HG03280 (cell line): ENCODE results near the gene PCDHGC3.
"Not testable (repeated sequence)": the region's sequence is repeated elsewhere in the genome, so short reads cannot be mapped to it uniquely, and the experiment has no call there.

Experiments used
- ATAC-seq: cut with Tn5 transposase; IDR thresholded peaks from one replicate; pipeline ENCODE4 v1.9.1; 2021; ENCODE audit warnings: mild to moderate bottlenecking, moderate library complexity; ENCODE audit not compliant: unreplicated experiment

The PCDHGC3 gene

DNA sequence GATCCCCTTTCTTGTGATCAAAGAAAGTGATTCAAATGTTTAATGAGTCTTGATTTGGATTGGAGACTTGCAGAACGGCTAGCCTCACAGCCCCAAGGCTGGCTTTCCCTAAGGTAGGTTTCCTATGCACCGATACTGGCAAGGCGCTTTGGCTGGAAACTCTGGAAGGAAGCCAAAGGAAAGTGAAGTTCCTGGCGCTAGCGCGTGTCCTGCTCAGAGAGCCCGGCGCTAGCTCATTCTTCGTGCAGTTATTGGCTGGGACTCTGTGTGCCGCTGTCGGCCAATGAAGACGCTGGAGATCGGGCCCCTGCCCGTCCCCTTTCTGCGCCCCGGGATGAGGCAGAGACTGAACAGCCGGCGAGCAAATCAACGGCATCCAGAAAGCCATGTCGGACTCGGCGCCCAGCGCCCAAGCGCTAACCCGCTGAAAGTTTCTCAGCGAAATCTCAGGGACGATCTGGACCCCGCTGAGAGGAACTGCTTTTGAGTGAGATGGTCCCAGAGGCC lies at the start of gene PCDHGC3:
PCDHGC3 (plus strand) TSS at position 342 of the 507 bp plus-strand sequence; CDS start at position 493, 151 bp downstream.
- ATAC-seq = peak; percentile 98

DNA sequence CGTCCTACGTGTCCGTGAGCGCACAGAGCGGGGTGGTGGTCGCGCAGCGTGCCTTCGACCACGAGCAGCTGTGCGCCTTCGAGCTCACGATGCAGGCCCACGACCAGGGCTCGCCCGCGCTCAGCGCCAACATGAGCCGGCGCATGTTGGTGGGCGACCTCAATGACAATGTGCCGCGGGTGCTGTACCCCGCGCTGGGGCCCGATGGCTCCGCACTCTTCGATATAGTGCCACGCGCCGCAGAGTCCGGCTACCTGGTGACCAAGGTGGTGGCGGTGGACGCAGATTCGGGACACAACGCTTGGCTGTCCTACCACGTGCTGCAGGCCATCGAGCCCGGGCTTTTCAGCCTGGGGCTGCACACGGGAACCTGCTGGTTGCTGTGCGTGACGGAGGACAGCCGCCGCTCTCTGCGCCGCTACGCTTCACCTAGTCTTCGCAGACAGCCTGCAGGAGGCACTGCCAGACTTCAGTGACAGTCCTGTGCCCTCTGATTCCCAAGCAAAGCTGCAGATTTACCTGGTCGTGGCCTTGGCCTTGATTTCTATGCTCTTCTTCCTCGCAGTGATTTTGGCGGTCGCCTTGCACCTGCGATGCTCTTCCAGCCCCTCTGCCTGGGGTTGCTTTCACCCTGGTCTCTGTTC lies 47.9 kb upstream of the PCDHGC3 start:
- no peak for ATAC-seq

DNA sequence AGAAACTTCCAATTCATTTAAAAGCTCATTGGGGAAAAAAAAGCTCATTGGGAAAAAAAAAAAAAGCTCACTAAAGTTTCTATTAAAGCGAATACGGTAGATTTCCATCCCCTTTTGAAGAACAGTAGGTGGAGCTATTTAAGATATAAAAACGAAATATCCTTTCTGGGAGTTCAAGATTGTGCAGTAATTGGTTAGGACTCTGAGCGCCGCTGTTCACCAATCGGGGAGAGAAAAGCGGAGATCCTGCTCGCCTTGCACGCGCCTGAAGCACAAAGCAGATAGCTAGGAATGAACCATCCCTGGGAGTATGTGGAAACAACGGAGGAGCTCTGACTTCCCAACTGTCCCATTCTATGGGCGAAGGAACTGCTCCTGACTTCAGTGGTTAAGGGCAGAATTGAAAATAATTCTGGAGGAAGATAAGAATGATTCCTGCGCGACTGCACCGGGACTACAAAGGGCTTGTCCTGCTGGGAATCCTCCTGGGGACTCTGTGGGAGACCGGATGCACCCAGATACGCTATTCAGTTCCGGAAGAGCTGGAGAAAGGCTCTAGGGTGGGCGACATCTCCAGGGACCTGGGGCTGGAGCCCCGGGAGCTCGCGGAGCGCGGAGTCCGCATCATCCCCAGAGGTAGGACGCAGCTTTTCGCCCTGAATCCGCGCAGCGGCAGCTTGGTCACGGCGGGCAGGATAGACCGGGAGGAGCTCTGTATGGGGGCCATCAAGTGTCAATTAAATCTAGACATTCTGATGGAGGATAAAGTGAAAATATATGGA lies 45.2 kb upstream of the PCDHGC3 start, which contains the start of gene PCDHGA12:
PCDHGA12 (plus strand) TSS at position 176 of the 782 bp plus-strand sequence; CDS start at position 429, 253 bp downstream.
- ATAC-seq = peak; percentile 89

DNA sequence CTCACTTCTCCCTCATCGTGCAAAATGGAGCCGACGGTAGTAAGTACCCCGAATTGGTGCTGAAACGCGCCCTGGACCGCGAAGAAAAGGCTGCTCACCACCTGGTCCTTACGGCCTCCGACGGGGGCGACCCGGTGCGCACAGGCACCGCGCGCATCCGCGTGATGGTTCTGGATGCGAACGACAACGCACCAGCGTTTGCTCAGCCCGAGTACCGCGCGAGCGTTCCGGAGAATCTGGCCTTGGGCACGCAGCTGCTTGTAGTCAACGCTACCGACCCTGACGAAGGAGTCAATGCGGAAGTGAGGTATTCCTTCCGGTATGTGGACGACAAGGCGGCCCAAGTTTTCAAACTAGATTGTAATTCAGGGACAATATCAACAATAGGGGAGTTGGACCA lies 44.5 kb upstream of the PCDHGC3 start:
- peak; percentile 57 for ATAC-seq

DNA sequence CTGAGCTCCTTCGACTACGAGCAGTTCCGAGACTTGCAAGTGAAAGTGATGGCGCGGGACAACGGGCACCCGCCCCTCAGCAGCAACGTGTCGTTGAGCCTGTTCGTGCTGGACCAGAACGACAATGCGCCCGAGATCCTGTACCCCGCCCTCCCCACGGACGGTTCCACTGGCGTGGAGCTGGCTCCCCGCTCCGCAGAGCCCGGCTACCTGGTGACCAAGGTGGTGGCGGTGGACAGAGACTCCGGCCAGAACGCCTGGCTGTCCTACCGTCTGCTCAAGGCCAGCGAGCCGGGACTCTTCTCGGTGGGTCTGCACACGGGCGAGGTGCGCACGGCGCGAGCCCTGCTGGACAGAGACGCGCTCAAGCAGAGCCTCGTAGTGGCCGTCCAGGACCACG lies 43.5 kb upstream of the PCDHGC3 start:
- not testable (repeated sequence) for ATAC-seq

DNA sequence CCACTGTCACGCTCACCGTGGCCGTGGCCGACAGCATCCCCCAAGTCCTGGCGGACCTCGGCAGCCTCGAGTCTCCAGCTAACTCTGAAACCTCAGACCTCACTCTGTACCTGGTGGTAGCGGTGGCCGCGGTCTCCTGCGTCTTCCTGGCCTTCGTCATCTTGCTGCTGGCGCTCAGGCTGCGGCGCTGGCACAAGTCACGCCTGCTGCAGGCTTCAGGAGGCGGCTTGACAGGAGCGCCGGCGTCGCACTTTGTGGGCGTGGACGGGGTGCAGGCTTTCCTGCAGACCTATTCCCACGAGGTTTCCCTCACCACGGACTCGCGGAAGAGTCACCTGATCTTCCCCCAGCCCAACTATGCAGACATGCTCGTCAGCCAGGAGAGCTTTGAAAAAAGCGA lies 43.0 kb upstream of the PCDHGC3 start:
- ATAC-seq = not testable (repeated sequence)

DNA sequence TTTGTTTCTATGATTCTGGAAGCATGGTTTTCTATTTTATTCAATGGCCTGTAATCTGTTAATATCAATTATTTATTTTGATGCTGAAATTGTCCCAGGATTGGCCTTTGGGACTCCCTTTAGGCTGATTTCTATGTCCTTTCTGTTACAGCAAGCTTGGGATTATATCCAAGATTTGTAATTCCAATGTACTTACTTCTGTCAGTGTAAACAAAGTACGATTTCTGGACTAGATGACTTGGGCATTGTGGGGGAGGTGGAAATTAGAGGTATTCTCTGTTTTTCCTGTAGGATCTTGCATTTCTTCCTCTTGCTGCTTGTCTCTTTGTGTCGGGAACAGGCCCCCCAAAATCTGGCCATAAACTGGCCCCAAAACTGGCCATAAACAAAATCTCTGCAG lies 41.8 kb upstream of the PCDHGC3 start:
- no peak for ATAC-seq

DNA sequence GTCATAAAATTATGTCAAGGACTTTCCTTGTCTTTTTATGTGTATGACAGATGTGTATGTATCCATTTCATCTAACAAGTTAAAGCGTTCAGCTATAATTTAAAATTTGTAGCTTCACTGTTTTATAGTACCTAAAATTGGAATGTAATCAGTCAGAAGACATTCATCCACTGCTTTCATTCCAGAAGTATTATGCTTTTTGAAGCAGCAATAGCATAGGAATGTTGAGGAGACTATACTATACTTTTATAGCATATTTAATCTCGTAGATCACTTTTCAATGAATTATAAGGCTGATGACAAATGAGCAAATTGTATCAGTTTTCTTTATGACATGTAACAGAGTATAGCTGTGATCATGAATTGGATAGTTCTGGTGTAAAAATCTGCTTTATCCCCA lies 38.5 kb upstream of the PCDHGC3 start:
- no peak for ATAC-seq

DNA sequence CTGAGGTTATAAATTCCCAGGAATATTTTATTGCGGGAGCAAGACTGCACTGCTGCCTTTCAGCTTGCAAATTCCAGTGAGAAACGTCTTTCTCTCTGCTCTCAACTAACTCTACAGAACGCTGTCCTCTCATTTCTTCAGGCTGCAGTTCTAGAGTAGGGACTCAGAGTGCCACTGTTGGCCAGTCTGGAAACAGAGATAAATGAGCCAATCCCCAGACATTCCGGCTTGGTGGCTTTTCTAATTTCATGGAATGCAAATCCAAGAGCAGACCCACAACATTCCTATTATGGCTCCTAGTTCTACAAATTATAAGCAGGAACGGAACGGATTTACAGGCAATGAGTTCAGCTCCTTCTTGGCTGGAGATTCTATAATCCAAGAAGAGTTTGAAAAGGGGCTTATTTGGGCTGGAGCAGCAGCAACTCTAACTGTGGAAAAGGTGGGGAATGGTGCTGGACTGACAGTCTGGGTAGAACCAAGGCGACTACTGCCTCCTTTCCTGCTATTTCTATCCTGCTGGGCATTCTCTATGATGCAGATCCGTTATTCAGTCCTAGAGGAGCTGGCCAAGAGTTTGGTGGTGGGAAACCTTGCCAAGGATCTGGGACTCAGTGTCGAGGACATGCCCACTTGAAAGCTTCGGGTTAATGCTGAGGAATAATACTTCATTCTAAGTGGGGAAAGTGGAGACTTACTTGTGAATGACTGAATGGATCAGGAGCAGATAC lies 36.2 kb upstream of the PCDHGC3 start:
- ATAC-seq = no peak

DNA sequence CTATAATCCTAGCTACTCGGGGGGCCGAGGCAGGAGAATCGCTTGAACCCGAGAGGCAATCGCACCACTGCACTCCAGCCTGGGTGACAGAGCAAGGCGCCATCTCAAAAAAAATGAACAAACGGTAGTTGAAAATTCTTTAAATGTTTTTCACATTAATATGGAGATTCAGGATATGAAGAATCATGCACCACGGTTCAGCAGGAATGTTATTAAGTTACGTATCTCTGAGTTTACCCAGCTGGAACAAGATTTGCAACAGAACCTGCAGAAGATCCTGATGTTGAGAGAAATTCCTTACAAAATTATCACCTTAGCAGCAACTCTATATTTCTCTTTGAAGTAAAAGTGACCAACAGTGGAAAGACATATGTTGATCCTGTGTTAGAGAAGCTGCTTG lies 35.4 kb upstream of the PCDHGC3 start:
- ATAC-seq = no peak

DNA sequence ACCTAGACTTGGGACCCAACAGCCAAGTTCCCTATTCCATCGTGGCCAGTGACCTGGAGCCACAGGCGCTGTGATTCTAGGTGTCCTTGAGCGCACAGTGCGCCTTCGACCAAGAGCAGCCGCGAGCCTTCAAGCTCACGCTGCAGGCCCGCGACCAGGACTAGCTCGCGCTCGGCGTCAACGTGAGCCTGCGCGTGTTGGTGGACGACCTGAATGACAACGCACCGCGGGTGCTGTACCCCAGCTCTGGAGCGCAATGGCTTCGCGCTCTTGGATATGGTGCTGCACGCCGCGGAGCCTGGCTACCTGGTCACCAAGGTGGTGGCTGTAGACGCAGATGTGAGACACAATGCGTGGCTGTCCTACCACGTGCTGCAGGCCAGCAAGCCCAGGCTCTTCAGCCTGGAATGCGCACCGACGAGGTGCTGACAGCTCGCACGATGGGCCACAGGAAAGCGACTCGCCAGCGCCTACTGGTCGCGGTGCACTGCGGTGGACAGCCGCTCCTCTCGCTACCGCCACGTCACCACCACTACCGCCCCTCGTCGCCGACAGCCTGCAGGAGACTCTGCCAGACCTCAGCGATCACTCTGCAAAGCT lies 34.1 kb upstream of the PCDHGC3 start:
- no peak for ATAC-seq

DNA sequence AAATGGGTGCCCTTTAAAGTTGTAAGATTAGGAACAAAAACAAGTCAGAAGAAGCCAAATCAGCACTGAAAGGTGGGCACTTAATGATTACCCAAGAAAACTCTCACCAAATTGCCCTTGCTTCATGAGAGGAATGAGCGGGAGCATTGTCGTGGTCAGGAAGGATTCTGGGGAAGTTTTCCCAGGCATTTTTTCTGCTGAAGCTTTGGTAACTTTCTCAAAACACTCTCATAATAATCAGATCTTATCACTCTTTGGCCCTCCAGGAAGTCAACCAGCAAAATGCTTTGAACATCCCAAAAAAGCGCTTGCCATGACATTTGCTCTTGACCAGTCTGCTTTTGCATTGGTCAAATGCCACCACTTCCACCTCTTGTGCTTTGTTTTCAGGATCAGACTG lies 10.4 kb upstream of the PCDHGC3 start:
- ATAC-seq = no peak

DNA sequence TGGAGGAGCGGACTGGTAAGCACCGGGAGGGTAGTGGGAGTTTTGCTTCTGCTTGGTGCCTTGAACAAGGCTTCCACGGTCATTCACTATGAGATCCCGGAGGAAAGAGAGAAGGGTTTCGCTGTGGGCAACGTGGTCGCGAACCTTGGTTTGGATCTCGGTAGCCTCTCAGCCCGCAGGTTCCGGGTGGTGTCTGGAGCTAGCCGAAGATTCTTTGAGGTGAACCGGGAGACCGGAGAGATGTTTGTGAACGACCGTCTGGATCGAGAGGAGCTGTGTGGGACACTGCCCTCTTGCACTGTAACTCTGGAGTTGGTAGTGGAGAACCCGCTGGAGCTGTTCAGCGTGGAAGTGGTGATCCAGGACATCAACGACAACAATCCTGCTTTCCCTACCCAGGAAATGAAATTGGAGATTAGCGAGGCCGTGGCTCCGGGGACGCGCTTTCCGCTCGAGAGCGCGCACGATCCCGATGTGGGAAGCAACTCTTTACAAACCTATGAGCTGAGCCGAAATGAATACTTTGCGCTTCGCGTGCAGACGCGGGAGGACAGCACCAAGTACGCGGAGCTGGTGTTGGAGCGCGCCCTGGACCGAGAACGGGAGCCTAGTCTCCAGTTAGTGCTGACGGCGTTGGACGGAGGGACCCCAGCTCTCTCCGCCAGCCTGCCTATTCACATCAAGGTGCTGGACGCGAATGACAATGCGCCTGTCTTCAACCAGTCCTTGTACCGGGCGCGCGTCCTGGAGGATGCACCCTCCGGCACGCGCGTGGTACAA lies 556 bp downstream of the PCDHGC3 start:
- ATAC-seq = peak; percentile 25

DNA sequence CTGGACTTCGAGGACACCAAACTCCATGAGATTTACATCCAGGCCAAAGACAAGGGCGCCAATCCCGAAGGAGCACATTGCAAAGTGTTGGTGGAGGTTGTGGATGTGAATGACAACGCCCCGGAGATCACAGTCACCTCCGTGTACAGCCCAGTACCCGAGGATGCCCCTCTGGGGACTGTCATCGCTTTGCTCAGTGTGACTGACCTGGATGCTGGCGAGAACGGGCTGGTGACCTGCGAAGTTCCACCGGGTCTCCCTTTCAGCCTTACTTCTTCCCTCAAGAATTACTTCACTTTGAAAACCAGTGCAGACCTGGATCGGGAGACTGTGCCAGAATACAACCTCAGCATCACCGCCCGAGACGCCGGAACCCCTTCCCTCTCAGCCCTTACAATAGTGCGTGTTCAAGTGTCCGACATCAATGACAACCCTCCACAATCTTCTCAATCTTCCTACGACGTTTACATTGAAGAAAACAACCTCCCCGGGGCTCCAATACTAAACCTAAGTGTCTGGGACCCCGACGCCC lies 1.3 kb downstream of the PCDHGC3 start:
- ATAC-seq = no peak

DNA sequence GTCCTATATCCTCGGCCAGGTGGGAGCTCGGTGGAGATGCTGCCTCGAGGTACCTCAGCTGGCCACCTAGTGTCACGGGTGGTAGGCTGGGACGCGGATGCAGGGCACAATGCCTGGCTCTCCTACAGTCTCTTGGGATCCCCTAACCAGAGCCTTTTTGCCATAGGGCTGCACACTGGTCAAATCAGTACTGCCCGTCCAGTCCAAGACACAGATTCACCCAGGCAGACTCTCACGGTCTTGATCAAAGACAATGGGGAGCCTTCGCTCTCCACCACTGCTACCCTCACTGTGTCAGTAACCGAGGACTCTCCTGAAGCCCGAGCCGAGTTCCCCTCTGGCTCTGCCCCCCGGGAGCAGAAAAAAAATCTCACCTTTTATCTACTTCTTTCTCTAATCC lies 2.0 kb downstream of the PCDHGC3 start:
- no peak for ATAC-seq

DNA sequence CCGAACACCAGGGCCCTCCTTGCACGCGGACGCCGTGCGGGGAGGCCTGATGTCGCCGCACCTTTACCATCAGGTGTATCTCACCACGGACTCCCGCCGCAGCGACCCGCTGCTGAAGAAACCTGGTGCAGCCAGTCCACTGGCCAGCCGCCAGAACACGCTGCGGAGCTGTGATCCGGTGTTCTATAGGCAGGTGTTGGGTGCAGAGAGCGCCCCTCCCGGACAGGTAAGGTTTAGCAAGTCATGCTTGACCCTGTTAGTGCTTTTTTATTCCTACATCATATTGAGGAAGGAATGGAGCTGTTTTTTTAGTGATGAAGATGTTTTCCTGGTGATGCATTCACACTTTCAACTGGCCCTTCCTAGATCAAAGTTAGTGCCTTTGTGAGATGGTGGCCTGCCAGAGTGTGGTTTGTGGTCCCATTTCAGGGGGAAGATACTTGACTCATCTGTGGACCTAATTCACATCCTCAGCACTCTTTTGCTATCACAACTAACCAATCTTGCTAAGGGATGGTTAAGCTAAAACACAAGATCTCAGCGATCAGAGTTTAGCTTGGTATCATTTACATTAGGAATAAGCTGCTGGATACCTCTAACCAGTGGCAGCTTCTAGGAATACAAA lies 2.7 kb downstream of the PCDHGC3 start:
- no peak for ATAC-seq

DNA sequence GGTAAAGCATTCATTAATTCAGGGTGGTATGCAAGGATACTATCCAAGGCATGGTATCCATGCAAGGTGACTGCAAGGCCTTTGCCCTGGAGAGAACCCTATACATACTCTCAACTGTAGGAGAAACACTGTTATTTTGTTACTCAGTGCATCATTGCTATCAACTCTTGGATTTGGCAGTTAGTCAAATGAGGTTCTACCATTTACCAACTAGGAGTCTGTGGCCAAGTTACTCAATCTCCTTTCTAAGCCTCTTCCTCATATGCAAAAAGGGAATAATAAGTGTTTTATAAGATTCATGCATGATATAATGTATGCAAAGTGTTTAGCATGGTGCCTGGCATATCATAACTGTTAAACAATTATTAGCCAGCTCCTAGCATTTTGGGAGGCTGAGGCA lies 4.0 kb downstream of the PCDHGC3 start:
- ATAC-seq = no peak

DNA sequence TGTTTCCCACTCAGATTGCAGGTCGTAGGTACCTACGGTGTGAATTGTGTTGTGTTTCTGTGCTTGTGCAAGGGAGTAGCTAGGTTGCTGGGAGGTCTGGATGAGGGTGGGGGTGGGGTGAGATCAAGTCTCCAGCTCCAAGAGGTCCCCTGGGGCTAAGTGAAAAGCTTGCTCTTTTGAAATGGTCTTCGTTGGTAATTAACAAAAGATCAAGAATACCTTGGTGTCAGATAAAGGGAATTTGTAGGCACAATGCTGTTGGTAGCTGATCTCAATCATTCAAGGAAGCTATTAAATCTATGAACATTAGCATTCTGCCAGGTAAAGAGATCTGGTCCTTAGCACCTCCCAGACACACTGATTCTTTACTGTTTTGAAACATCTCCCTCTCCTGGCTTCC lies 8.1 kb downstream of the PCDHGC3 start:
- ATAC-seq = no peak

DNA sequence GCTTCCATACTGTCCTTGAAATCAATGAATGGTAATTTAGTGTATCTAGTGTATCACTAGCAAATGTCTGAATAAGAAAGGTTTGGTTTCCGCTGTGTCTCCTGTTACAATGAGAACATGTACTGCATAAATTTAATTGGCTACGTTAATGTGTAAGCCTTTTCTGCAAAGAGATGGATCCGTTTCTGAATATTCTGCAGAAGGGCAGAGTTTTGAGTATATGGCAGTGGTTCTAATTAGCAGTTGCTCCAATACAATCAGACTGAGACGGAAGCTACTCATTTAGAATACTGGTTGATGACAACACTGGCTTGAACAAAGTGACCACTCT lies 8.5 kb downstream of the PCDHGC3 start:
- no peak for ATAC-seq
